K562 (cell line): ENCODE measurements around the gene SPAG9. TPM values are rescaled to one million over a fixed set of nuclear protein-coding genes. Genes with fewer than 3 reads are reported as not detected.
A peak's percentile ranks its signal among the peaks of the same experiment; 100 is the strongest.

Experiments used
- ARNT ChIP-seq, 2 experiments: fragments of 450-650 bp; IDR thresholded peaks; 2 replicates each; pipeline ENCODE4 v1.6.1; 2016; ENCODE audit warnings: mild to moderate bottlenecking in 1 of 2
- CBX8 ChIP-seq: fragments of 200-600 bp; sonication (generic); IDR thresholded peaks from 2 replicates; pipeline ENCODE4 v1.6.1; 2012; ENCODE audit warnings: borderline replicate concordance, mixed run types, low read depth, mild to moderate bottlenecking, moderate library complexity, mixed read lengths, low read length, control low read depth, inconsistent platforms; ENCODE audit not compliant: poor library complexity, severe bottlenecking; ENCODE audit errors: extremely low read depth
- CTBP1 ChIP-seq: fragments of 450-650 bp; IDR thresholded peaks from 2 replicates; pipeline ENCODE4 v1.6.1; 2016; ENCODE audit warnings: borderline replicate concordance
- IRF9 ChIP-seq: fragments of 450-650 bp; IDR thresholded peaks from 2 replicates; pipeline ENCODE4 v1.6.1; 2016; ENCODE audit warnings: missing biosample characterization, missing genetic modification characterization
- NFIX ChIP-seq: fragments of 250-450 bp; sonication (Bioruptor Pico); IDR thresholded peaks from 2 replicates; pipeline ENCODE4 v1.4.0; 2020; ENCODE audit warnings: low read depth, mild to moderate bottlenecking, moderate library complexity
- NFXL1 ChIP-seq: fragments of 450-650 bp; formaldehyde crosslinking; IDR thresholded peaks from 2 replicates; pipeline ENCODE4 v1.4.0; 2021; ENCODE audit warnings: mild to moderate bottlenecking
- NR2C1 ChIP-seq, 2 experiments: fragments of 450-650 bp; IDR thresholded peaks; 2 replicates each; pipeline ENCODE4 v1.6.1; 2017; ENCODE audit warnings: mild to moderate bottlenecking in 2 of 2, antibody characterized with exemption in 1 of 2, inconsistent platforms in 1 of 2, missing compliant biosample characterization in 1 of 2, missing genetic modification characterization in 1 of 2
- PHB ChIP-seq: fragments of 250-450 bp; sonication (Bioruptor Pico); IDR thresholded peaks from 2 replicates; pipeline ENCODE4 v1.5.0; 2021
- PML ChIP-seq: IDR thresholded peaks from 2 replicates; pipeline ENCODE4 v1.6.1; 2012; ENCODE audit warnings: low read length, inconsistent platforms
- RBM17 ChIP-seq: fragments of 200-400 bp; formaldehyde crosslinking; IDR thresholded peaks from 2 replicates; pipeline ENCODE4 v1.6.1; 2017; ENCODE audit warnings: low read depth, mild to moderate bottlenecking, low read length, borderline replicate concordance
- SNIP1 ChIP-seq: fragments of 450-650 bp; IDR thresholded peaks from 2 replicates; pipeline ENCODE4 v1.7.1; 2017; ENCODE audit warnings: low read depth, mild to moderate bottlenecking
- SRF ChIP-seq, 2 experiments: fragments of 250-450, 450-650 bp in 1 of 2; sonication (Bioruptor Pico) in 1 of 2; sonication (generic) in 1 of 2; formaldehyde crosslinking; IDR thresholded peaks; 2 replicates each; pipeline versions ENCODE4 v1.5.0 to v1.5.1; 2020 to 2022; ENCODE audit warnings: mild to moderate bottlenecking in 1 of 2, missing genetic modification reagents in 1 of 2
- TAF1 ChIP-seq: IDR thresholded peaks from 2 replicates; pipeline ENCODE4 v1.6.1; 2011; ENCODE audit warnings: mild to moderate bottlenecking, low read length, moderate library complexity; ENCODE audit not compliant: insufficient read depth, control insufficient read depth, severe bottlenecking; ENCODE audit errors: extremely low read depth
- TRIM28 ChIP-seq: fragments of 450-650 bp; IDR thresholded peaks from 2 replicates; pipeline ENCODE4 v1.6.1; 2017
- ZEB2 ChIP-seq: fragments of 450-650 bp; IDR thresholded peaks from 2 replicates; pipeline ENCODE4 v1.6.1; 2016
- ZNF395 ChIP-seq: fragments of 200-800 bp; sonication (Bioruptor generic); IDR thresholded peaks from 2 replicates; pipeline ENCODE4 v1.6.1; 2017; ENCODE audit warnings: missing genetic modification characterization, missing compliant biosample characterization
- ZNF76 ChIP-seq: fragments of 250-450 bp; sonication (Bioruptor Pico); IDR thresholded peaks from 2 replicates; pipeline ENCODE4 v1.4.0; 2020; ENCODE audit warnings: mild to moderate bottlenecking, moderate library complexity, borderline replicate concordance
- ZNF778 ChIP-seq: fragments of 450-650 bp; formaldehyde crosslinking; IDR thresholded peaks from 2 replicates; pipeline ENCODE4 v1.4.0; 2020; ENCODE audit warnings: mild to moderate bottlenecking, moderate library complexity
- polyA plus RNA-seq, 8 experiments: library from polyadenylated mRNA; depleted of rRNA in 4 of 8; stranded (reverse) in 5 of 8; unstranded in 3 of 8; fragments of >200 nt; fragmentation: Nextera tagmentation in 2 of 8; fragmentation: Illumina TruSeq in 1 of 8; extraction: Ambion mirVana in 2 of 8; extraction: Trizol in 1 of 8; gene quantifications; 2 replicates each; pipeline versions ENCODE4 v1.2.1 to v1.2.3, GENCODE V29; 2011 to 2014; ENCODE audit warnings: inconsistent platforms in 1 of 8, missing spikeins in 1 of 8
- total RNA-seq, 7 experiments: library from RNA; depleted of rRNA in 6 of 7; stranded (reverse); fragments of >200 nt in 6 of 7; fragmentation: Illumina TruSeq in 2 of 7; extraction: Trizol in 2 of 7; gene quantifications; 2 replicates each; pipeline versions ENCODE4 v1.2.1 to v1.2.3, GENCODE V29; 2011 to 2021; ENCODE audit warnings: low replicate concordance in 1 of 7
- TF ChIP-seq, protein P1 (sequence below), 2 experiments: fragments of 450-650 bp; IDR thresholded peaks; 2 replicates each; pipeline ENCODE4 v1.6.1; 2016
- TF ChIP-seq, protein P2 (sequence below): fragments of 250-450 bp; sonication (Bioruptor Pico); IDR thresholded peaks from 2 replicates; pipeline ENCODE4 v1.8.0; 2021; ENCODE audit warnings: moderate library complexity, mild to moderate bottlenecking, inconsistent platforms
- TF ChIP-seq, protein P3 (sequence below): fragments of 450-650 bp; IDR thresholded peaks from 2 replicates; pipeline ENCODE4 v1.6.1; 2018; ENCODE audit warnings: mild to moderate bottlenecking, low read depth; ENCODE audit not compliant: partially characterized antibody
- TF ChIP-seq, protein P4 (sequence below): fragments of 450-650 bp; formaldehyde crosslinking; conservative IDR thresholded peaks from 2 replicates; pipeline ENCODE4 v1.4.0; 2022; ENCODE audit warnings: mild to moderate bottlenecking, missing genetic modification characterization

Gene SPAG9
- total and polyA plus RNA-seq, 9 of the 15 experiments (the other 6 are each of a cell fraction or from before 2014, with no cell fraction given) = 12.2 to 99.2 (median 58.2) TPM

DNA sequence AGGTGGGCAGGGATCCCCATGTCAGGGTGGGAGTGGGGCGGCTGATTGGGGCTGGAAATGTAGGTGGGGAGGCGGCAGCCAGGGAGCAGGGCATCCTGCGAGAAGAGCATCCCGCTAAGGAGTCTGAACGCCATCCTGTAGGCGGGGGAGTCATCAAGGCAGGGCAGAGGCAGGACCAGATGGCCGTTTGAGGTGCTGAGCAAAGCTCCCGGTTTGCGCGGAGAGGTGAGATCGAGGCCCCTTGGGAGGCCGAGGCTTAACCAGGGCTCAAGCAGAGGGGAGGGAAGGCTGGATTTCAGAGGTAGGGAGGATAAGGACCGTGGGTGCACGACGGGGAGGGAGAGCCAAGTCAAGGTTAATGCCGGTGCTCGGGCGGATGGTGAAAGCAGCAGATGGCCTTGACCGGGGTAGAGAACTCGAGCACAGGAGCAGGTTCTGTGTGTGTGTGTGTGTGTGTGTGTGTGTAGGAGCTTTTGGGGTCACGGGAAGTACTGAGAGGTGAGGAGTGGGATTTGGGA is 45.1 kb upstream of the SPAG9 start (continued):
- TF ChIP-seq, protein P1, sequence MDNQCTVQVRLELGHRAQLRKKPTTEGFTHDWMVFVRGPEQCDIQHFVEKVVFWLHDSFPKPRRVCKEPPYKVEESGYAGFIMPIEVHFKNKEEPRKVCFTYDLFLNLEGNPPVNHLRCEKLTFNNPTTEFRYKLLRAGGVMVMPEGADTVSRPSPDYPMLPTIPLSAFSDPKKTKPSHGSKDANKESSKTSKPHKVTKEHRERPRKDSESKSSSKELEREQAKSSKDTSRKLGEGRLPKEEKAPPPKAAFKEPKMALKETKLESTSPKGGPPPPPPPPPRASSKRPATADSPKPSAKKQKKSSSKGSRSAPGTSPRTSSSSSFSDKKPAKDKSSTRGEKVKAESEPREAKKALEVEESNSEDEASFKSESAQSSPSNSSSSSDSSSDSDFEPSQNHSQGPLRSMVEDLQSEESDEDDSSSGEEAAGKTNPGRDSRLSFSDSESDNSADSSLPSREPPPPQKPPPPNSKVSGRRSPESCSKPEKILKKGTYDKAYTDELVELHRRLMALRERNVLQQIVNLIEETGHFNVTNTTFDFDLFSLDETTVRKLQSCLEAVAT (IDR thresholded peaks at IDR 0.05) = peak; percentile 82 to 83; a peak in 3 of 4 replicates
- TF ChIP-seq CTBP1 (peak; percentile 91), TRIM28 (no peak), ZEB2 (peak; percentile 59; the same call in 1 of the 2 replicates), ZNF778 (CRISPR knock-in tag) (no peak), CBX8 (no peak), ARNT (IDR thresholded peaks at IDR 0.05) (peak; percentile 25 to 48; a peak in 1 of 4 replicates), RBM17 (no peak), NFIX (no peak), IRF9 (no peak), NR2C1 (IDR thresholded peaks at IDR 0.05) (peak; percentile 81), NR2C1 (tag; IDR thresholded peaks at IDR 0.05) (peak; percentile 65), PML (no peak; the same call in 1 of the 2 replicates), PHB (no peak), ZNF76 (CRISPR knock-in tag) (no peak), SNIP1 (no peak), SRF (CRISPR knock-in tag; IDR thresholded peaks at IDR 0.05) (no peak), NFXL1 (CRISPR knock-in tag) (no peak), ZNF395 (CRISPR knock-in tag) (peak; percentile 6; the same call in 1 of the 2 replicates), TAF1 (no peak)
- TF ChIP-seq, protein P2, sequence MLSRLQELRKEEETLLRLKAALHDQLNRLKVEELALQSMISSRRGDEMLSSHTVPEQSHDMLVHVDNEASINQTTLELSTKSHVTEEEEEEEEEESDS (CRISPR knock-in tag) = no peak
- TF ChIP-seq, protein P3, sequence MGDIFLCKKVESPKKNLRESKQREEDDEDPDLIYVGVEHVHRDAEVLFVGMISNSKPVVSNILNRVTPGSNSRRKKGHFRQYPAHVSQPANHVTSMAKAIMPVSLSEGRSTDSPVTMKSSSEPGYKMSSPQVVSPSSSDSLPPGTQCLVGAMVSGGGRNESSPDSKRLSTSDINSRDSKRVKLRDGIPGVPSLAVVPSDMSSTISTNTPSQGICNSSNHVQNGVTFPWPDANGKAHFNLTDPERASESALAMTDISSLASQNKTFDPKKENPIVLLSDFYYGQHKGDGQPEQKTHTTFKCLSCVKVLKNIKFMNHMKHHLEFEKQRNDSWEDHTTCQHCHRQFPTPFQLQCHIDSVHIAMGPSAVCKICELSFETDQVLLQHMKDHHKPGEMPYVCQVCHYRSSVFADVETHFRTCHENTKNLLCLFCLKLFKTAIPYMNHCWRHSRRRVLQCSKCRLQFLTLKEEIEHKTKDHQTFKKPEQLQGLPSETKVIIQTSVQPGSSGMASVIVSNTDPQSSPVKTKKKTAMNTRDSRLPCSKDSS = peak; percentile 16
- TF ChIP-seq, protein P4, sequence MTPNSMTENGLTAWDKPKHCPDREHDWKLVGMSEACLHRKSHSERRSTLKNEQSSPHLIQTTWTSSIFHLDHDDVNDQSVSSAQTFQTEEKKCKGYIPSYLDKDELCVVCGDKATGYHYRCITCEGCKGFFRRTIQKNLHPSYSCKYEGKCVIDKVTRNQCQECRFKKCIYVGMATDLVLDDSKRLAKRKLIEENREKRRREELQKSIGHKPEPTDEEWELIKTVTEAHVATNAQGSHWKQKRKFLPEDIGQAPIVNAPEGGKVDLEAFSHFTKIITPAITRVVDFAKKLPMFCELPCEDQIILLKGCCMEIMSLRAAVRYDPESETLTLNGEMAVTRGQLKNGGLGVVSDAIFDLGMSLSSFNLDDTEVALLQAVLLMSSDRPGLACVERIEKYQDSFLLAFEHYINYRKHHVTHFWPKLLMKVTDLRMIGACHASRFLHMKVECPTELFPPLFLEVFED (CRISPR knock-in tag) = peak; percentile 69; the same call in 1 of the 2 replicates
